Measurements from ENCODE around the gene GATAD2B. TPM values are rescaled to one million over a fixed set of nuclear protein-coding genes. Genes with fewer than 3 reads are reported as not detected.
A peak's percentile ranks its signal among the peaks of the same experiment; 100 is the strongest.
"Not testable (repeated sequence)": the region's sequence is repeated elsewhere in the genome, so short reads cannot be mapped to it uniquely, and the experiment has no call there.

Gene GATAD2B
- total RNA-seq, 1 donor from 2014 or later: 16.6 TPM

- DNase-seq (ENCODE audit: low read depth): no peak
These were observed 126.6 kb downstream of the GATAD2B start for GRCh38 chr1:153795934-153796785.

- no peak for DNase-seq (ENCODE audit: low read depth)
These were observed 127.4 kb downstream of the GATAD2B start for GRCh38 chr1:153795330-153795837.

- DNase-seq (ENCODE audit: low read depth): no peak
These were observed 128.0 kb downstream of the GATAD2B start for GRCh38 chr1:153794624-153795329.

- no peak for DNase-seq (ENCODE audit: low read depth)
These were observed 128.7 kb downstream of the GATAD2B start for GRCh38 chr1:153793973-153794615.

DNA sequence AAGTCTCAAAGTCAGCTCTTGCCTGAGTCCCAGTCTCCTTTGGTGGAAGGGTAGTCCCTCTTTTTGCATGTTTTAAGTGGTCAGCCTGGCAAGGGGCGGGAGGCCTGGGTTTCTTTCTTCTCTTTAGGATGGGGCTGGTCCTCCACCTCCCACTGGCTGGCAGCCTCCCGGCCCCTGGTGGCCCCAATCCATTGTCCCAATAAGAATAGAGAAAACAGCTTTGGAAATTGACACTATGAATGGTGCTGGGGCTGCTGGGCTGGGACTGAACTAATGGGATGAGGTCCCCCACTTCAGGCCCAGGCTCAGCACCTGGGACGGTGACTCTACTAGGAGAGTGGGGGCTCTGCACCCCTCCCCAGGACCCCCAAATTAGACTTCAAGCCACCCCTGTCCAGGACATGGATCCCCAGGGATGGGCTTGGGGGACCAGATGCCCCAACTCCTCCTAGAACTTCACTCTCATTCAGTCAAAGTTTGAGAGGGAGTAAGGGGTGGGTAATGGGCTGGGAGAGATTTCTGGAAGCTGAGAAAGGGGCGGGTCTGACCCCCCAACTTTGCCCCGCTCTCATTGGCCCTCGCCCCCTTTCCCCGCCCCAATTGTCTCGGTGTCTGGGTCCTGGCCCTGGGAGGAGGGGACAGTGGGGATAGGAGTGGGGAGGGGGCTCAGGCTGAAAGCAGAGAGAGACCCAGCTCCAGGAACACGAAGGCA, 129.4 kb downstream of the GATAD2B start:
- no peak for DNase-seq (ENCODE audit: low read depth)

DNA sequence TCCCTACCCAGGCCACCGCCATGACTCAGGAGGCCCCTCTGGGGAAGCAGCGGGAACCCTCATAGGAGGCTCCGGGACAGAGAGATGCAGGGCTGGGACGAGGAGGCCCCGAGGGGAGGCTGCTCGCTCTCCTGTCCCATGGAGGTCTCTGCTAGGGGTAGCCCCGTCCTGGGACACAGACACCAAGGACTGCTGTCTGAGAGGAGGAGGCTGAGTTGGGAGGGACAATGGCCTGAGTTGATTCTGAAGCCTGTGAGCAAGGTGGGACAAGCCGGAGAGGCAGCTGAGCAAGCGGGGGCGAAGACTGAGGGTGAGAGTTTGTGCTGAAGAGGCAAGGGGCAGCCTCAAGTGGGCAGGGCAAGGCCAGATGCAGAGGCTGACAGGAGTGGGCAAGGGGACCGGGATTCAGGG, 130.1 kb downstream of the GATAD2B start:
- DNase-seq (ENCODE audit: low read depth): no peak

DNA sequence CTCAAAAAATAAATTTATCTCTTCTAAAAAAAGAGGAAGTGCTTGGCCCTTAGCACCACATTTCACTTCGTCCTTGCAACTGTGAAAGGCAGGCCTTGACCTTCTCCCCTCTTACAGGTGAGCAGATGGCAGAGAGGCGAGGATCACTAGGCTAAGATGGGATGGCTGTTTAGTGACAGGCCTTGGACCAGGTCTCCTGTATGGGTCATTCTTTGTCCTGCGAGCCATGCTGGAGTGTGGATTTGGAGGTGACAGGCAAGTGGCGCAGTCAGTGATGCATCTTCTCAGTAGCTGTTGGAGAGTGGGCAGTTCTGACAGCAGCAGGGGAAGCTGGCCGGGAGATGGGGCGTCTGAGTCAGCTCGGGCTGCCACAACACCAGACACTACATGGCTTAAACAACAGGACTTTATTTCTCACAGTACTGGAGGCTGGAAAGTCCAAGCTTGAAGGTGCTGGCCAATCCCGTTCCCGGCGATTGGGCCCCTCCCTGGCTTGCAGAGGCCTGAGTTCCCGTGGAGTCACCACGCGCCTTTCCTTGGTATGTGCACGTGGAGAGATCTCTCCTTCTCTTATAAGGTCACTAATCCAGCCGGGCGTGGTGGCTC, 131.0 kb downstream of the GATAD2B start:
- peak; percentile 12 for DNase-seq (ENCODE audit: low read depth)

GRCh38 chr1:153790966-153791647, 131.7 kb downstream of the GATAD2B start:
- peak; percentile 75 for DNase-seq (ENCODE audit: low read depth)

- no peak for DNase-seq (ENCODE audit: low read depth)
These were observed 132.3 kb downstream of the GATAD2B start for GRCh38 chr1:153790313-153790965.

DNA sequence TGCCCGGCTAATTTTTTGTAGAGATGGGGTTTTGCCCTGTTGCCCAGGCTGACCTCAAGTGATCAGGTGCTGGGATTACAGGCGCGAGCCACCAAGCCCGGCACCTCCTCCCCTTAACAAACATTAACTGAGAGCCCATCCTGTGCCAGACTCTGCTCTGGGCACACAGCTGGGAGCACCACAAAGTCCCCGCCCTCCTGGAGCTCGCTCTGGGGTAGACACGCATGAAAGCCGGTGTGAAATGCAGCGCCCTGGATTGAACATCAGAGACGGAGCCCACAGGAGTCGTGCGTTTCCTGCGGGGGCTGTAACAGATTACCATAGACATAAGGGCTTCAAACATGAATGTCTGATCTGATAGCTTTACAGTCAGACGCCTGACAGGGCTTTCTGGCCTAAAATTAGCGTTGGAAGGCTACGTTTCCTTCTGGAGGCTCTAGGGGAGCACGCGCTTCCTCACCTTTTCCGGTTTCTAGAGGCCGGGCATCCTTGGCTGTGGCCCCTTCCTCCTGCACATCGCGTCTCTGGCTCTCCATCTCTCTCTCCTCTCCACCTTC, 133.2 kb downstream of the GATAD2B start:
- DNase-seq (ENCODE audit: low read depth): peak; percentile 54

DNA sequence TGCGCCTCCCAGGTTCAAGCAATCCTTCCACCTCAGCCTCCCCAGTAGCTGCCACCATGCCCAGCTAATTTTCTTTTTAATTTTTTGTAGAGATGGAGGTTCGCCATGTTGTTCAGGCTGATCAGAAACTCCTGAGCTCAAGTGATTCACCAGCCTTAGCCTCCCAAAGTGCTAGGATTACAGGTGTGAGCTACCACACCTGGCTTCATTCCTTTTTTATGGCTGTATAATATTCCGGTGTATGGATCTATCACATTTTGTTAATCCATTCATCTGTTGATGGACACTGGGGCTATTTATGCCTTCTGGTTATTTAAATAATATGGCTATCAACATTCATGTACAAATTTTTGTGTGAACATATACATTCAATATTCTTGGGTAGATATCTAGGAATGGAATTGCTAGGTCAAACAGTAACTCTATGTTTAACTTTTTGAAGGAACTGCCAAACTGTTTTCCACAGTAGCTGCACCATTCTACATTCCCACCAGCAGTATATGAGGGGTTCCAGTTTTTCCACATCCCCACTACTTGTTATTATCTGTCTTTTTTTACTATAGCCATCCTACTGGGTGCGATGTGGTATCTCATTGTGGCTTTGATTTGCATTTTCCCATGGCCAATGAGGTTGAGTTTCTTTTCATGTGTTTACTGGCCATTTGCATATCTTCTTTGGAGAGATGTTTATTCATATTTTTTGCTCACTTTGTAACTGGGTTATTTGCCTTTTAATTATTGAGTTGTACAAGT, 136.6 kb downstream of the GATAD2B start:
- DNase-seq (ENCODE audit: low read depth): no peak

DNA sequence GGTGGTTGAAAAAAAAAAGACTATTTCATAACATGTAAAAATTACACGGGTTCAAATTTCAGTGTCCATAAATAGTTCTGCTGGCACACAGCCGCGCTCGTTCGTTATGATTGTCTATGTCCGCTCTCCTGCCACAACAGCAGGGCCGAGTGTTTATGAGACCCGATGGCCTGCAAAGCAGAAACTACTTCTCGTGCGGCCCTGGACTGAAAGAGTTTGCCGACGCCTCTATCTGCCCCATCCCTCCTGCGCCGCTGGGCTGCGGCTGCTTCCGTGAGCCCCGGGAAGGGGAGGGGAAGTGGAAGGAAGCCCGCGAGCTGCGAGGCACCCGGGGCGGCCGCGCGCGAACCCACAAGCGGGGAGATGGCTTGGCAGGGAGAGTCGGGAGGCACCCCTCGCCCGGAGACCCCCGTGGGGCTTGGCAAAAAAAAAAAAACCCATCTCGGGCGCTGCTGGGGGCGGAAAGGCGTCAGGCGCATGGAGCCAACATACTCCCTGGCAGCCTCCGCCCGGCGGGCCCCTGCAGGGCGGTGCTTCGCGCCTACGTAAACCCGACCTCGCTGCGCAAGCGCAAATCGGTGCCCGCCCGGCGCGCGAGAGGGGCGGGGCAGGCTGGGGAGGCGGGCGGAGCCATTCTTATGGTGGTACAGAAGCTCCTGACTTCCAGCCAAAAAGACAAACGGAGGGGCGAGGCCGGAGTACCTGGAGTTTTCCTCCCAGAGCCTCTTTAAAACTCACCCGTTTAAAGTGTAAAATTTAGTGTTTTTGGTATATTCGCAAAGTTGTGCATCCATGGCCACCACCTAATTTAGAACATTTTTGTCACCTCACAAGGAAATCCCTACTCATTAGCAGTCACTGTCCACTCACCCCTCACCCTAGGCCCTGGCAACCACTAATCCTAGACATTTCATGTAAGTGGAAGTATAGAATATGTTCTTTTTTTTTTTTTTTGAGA, 139.3 kb downstream of the GATAD2B start:
- DNase-seq (ENCODE audit: low read depth): peak; percentile 71

DNA sequence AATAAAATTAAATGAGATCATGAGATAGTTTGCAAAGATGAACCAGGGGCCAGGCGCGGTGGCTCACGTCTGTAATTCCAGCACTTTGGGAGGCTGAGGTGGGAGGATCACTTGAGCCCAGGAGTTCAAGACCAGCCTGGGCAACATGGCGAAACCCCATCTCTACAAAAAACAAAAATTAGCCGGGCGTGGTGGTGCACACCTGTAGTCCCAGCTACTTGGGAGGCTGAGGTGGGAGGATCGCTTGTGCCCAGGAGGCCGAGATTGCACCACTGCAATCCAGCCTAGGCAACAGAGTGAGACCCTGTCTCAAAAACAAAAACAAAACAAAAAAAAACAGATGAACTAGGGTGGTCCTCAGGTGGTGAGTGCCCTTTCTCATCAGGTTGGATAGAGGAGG, 140.1 kb downstream of the GATAD2B start:
- not testable (repeated sequence) for DNase-seq (ENCODE audit: low read depth)

GRCh38 chr1:153780551-153780950, 142.2 kb downstream of the GATAD2B start:
- DNase-seq (ENCODE audit: low read depth): no peak

- DNase-seq (ENCODE audit: low read depth): no peak
These were observed 142.8 kb downstream of the GATAD2B start for GRCh38 chr1:153779781-153780541.

DNA sequence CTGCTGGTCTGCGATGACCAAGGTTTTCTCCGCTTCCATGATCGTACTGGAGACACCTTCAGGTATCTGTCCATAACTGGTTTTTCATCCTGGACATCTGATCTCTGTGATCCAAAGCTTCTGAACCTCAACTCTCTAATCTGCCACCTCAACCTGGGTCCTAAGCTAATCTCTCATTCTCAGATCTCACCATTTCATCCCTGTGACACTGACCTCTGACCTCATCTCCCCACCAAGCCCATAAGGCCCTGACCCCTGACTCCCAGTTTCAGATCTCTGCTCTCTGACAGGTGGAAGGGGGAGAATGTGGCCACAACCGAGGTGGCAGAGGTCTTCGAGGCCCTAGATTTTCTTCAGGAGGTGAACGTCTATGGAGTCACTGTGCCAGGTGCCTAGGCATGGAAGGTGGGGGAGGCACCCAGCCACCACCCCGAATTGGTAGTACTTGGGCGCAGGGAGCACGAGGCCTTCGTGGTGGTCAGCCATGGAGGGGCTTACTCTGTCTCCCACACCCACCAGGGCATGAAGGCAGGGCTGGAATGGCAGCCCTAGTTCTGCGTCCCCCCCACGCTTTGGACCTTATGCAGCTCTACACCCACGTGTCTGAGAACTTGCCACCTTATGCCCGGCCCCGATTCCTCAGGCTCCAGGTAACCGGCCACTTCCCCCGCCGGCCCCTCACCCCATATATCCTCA, 143.8 kb downstream of the GATAD2B start:
- no peak for DNase-seq (ENCODE audit: low read depth)
